Adipocyte (in vitro differentiated cells): ENCODE data around the gene TMEM132D.
A peak's percentile ranks its signal among the peaks of the same experiment; 100 is the strongest.
"Not testable (repeated sequence)": the region's sequence is repeated elsewhere in the genome, so short reads cannot be mapped to it uniquely, and the experiment has no call there.

Source experiments
- DNase-seq: peaks from one replicate; pipeline ENCODE4 v3.0.0-alpha.2; 2015; ENCODE audit warnings: low read depth
- H3K27me3 ChIP-seq: replicated peaks from 2 replicates; pipeline ENCODE4 v1.7.0; 2013; ENCODE audit warnings: mild to moderate bottlenecking, low read length, moderate library complexity; ENCODE audit not compliant: control insufficient read depth, insufficient read depth
- H3K36me3 ChIP-seq: 2 replicates; pipeline ENCODE4 v1.7.0; 2013; ENCODE audit warnings: low read length, mild to moderate bottlenecking, moderate library complexity; ENCODE audit not compliant: control insufficient read depth, insufficient read depth, severe bottlenecking
- H3K4me1 ChIP-seq: 2 replicates; pipeline ENCODE4 v1.7.0; 2013; ENCODE audit warnings: mild to moderate bottlenecking, low read length, moderate library complexity; ENCODE audit not compliant: control insufficient read depth, insufficient read depth
- H3K4me3 ChIP-seq: 2 replicates; pipeline ENCODE4 v1.7.0; 2013; ENCODE audit warnings: mild to moderate bottlenecking, low read length, moderate library complexity
- H3K9ac ChIP-seq: 2 replicates; pipeline ENCODE4 v1.7.0; 2013; ENCODE audit warnings: mild to moderate bottlenecking, low read length, moderate library complexity
- H3K9me3 ChIP-seq: 2 replicates; pipeline ENCODE4 v1.7.0; 2013; ENCODE audit warnings: mild to moderate bottlenecking, low read length, moderate library complexity; ENCODE audit not compliant: control insufficient read depth

Gene TMEM132D

DNA sequence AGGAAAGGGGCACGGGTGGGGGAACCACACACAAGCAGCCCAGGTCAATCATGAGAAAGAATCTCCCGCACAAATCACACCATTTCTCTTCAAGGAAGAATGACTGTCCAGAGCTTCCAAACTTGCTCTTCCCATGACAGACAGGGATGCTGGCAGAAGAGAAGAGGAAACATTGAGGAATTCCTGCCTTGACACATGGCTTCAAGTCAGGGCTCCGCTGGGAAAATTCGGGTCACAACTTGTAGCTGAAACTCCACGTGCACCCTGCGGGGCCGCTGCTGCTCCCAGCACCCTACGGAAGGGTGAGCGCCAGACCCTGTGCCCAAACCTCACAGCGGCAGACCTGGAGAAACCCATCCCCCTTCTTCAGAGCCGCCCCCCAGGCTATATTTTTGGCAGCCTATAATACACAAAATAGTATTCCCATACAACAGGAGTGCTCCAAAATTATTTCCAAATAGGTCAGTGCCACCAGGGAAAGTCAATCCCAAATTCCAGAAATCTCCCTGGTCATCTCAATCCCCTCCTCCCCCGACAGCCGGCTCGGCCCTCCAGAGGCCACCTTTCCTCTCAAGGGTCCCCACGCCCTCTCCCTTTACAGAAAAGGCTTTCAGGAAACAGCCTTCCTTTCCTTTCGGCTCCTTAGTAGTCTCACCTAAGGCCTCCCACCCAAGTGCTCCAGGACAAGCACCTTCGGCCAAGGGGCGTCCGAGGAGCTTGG is 1.3 kb downstream of the TMEM132D start:
- H3K36me3 ChIP-seq: no peaks in the 10 kb centered on the region
- H3K4me1 ChIP-seq: no peaks in the 10 kb centered on the region
- H3K9ac ChIP-seq: no peak overlapping the region
- peak; percentile 30 for DNase-seq
- H3K27me3 ChIP-seq: peaks cover 38% of the 10 kb centered on the region
- H3K9me3 ChIP-seq: peaks cover 2% of the 10 kb centered on the region
- no peak overlapping the region for H3K4me3 ChIP-seq

DNA sequence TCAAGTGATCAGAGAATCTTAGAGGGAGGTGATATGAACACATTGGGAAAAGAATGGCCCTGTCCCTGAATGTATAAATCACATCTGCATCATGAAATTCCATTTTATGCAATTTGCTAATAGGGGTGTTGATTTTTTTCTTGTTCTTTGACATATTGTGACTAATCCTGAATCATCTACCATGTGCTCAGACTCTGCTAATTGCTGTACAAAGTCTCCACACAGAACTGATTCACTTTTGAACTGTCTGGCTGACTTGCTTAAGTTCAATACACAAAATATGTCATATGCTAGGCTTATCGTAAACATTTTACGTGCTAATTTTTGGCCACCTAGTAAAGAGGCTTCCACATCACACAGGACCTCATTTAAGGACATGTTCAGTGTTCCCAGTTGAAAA is 2.6 kb downstream of the TMEM132D start:
- peaks cover 2% of the 10 kb centered on the region for H3K9me3 ChIP-seq
- no peaks in the 10 kb centered on the region for H3K36me3 ChIP-seq
- no peak overlapping the region for H3K9ac ChIP-seq
- H3K4me3 ChIP-seq: no peak overlapping the region
- H3K4me1 ChIP-seq: no peaks in the 10 kb centered on the region
- peaks cover 25% of the 10 kb centered on the region for H3K27me3 ChIP-seq
- DNase-seq: peak; percentile 58

DNA sequence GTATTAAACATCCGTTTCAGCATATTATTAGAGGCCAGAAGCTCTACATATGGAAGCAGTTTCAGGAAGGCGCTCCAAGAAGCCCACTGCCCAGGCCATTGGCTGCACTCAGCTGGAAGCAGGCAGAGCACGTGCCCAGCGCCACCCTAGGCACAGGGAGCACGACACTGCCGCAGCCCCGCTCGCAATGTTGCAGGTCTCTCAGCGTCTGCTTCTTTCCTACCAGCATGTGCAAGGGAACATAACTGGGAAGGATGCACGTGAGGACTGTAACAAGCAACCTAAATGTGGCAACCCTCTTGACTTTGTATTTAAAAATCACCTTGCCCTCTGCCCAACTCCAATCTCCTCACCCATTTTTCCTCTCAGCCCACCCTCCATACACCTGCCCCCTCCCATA is 3.5 kb downstream of the TMEM132D start:
- DNase-seq: no peak
- H3K9me3 ChIP-seq: peaks cover 2% of the 10 kb centered on the region
- H3K9ac ChIP-seq: no peak overlapping the region
- H3K4me3 ChIP-seq: no peak overlapping the region
- H3K36me3 ChIP-seq: no peaks in the 10 kb centered on the region
- no peaks in the 10 kb centered on the region for H3K4me1 ChIP-seq
- peaks cover 16% of the 10 kb centered on the region for H3K27me3 ChIP-seq

DNA sequence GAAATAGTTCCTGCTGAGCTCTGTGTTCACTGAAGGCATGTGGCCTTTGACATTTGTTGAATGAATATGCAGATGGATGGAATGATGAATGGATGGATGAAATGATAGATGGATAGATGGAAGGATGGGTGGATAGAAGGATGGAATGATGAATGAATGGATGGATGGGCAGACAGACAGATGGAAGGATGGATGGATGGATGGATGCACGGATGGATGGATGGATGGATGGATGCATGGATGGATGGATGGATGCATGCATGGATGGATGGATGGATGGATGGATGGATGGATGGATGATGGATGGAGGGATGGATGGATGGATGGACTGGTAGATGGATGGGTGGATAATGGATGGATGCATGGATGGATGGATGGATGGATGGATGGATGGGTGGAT is 4.8 kb downstream of the TMEM132D start:
- not testable (repeated sequence) for H3K4me3 ChIP-seq, H3K9ac ChIP-seq, H3K4me1 ChIP-seq, H3K36me3 ChIP-seq, H3K27me3 ChIP-seq, DNase-seq, H3K9me3 ChIP-seq

- Histone ChIP-seq H3K27me3 (no peaks in the 10 kb centered on the region), H3K4me3 (no peak overlapping the region), H3K36me3 (no peaks in the 10 kb centered on the region), H3K9ac (no peak overlapping the region), H3K4me1 (no peaks in the 10 kb centered on the region), H3K9me3 (peaks cover 4% of the 10 kb centered on the region)
- no peak for DNase-seq
Measured at GRCh38 chr12:129893691-129894090, 10.1 kb downstream of the TMEM132D start.

- no peak overlapping the region for H3K4me3 ChIP-seq
- H3K36me3 ChIP-seq: no peaks in the 10 kb centered on the region
- peaks cover 4% of the 10 kb centered on the region for H3K9me3 ChIP-seq
- H3K4me1 ChIP-seq: no peaks in the 10 kb centered on the region
- no peaks in the 10 kb centered on the region for H3K27me3 ChIP-seq
- DNase-seq: peak; percentile 56
- no peak overlapping the region for H3K9ac ChIP-seq
Measured at GRCh38 chr12:129887101-129887500, 16.7 kb downstream of the TMEM132D start.

DNA sequence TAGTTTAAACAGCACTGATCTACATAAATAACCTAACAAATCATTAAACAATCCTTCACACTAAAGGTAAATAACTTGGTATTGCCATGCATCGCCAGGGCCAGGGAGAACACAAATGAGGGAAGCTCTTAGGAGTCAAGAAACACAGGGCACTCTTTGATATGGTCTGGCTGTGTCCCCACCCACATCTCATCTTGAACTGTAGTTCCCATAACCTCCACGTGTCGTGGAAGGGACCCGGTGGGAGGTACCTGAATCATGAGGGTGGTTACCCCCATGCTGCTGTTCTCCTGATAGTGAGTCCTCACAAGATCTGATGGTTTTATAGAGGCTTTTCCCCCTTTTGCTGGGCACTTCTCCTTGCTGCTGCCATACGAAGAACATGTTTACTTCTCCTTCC is 17.3 kb downstream of the TMEM132D start:
- Histone ChIP-seq H3K27me3 (no peaks in the 10 kb centered on the region), H3K4me3 (no peak overlapping the region), H3K4me1 (no peaks in the 10 kb centered on the region), H3K9ac (no peak overlapping the region), H3K36me3 (no peaks in the 10 kb centered on the region), H3K9me3 (peaks cover 4% of the 10 kb centered on the region)
- DNase-seq: no peak

DNA sequence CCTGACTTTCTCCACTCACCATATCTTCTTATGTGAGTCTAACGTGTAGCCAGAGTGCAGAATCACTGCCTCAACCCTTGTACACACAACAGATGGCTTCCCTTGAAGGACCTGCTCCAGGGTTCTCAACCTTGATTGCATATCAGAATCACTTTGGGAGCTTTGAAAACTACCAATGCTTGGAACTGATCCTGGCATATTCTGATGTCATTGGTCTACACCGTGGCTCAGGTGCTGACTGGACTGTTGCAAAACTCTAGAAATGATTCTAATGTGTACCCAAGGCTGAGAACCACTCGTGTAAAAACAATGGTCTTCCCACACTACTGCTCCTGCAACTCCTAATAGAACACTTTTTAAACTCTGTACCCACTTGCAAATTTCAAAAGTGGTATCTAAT is 18.5 kb downstream of the TMEM132D start:
- no peak overlapping the region for H3K4me3 ChIP-seq
- no peaks in the 10 kb centered on the region for H3K36me3 ChIP-seq
- H3K27me3 ChIP-seq: no peaks in the 10 kb centered on the region
- no peaks in the 10 kb centered on the region for H3K4me1 ChIP-seq
- no peak for DNase-seq
- no peak overlapping the region for H3K9ac ChIP-seq
- peaks cover 4% of the 10 kb centered on the region for H3K9me3 ChIP-seq

DNA sequence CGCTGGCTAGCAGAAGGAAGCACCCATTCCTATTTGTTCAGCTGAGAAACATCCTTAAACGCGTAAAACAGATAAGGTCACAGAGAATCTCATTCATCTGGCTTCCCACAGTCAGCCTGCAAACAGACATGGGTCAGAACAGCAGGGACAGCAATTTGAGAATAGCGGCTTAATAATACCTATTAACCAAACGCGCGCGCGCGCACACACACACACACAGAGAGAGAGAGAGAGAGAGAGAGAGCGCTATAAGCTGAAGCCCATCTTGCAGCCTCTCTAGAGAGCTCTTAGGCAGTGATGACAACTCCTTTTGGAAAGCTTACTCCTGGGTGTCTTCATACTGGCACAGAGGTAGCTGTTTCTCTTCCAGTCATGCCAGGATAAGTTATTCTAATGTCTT is 26.4 kb downstream of the TMEM132D start:
- H3K4me1 ChIP-seq: no peaks in the 10 kb centered on the region
- DNase-seq: no peak
- peaks cover 6% of the 10 kb centered on the region for H3K9me3 ChIP-seq
- no peaks in the 10 kb centered on the region for H3K27me3 ChIP-seq
- H3K4me3 ChIP-seq: no peak overlapping the region
- H3K36me3 ChIP-seq: no peaks in the 10 kb centered on the region
- no peak overlapping the region for H3K9ac ChIP-seq

DNA sequence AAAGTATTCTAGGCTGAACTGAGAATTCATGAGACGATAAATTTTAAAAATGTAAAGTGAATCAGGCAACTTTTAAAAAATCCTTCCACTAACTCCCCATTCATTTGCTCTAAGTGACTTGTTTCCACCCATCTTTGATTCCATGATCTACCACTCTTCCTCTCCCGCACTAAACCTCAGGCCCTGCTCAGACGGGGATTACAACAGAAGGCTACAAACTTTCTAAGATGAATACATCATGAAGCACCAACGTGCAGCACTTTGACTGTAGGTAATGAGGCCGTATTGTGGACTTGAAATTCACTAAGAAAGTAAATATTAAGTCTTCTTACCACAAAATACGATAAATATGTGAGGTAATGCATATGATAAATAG is 30.0 kb downstream of the TMEM132D start:
- Histone ChIP-seq H3K9me3 (peaks cover 3% of the 10 kb centered on the region), H3K9ac (no peak overlapping the region), H3K4me3 (no peak overlapping the region), H3K36me3 (no peaks in the 10 kb centered on the region), H3K4me1 (no peaks in the 10 kb centered on the region), H3K27me3 (no peaks in the 10 kb centered on the region)
- no peak for DNase-seq

DNA sequence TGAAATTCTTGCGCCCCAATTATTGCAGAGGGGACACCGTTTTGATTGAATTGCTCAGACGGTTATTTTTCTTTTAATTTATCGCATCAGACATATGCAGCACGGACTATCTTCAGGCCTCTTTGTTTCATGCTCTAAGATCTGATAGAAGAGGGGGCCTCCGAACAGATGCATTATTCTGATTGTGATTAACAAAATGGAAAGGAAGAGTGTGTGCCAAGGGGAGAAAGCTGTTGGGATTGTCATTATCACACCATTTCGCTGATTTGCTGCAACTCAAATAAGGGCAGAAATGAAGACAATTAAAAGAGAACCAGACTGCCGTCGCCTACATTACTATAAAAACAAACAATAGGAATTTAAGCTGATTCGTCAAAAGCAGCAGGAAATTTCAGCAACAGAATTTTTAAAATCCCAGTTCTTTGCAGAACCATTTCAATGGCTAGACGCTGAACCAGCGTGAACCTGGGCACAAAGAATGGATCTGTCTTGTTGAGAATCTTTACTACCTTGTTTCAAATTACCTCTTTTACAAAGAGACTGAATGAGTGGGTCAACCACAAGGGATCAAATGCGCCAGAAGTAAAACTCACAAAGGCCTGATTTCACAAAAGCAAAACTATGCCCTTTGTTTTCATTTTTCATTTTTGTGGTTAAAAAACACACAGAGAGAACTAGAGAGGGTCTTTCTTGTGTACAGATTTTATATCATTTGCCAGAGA is 30.6 kb downstream of the TMEM132D start:
- H3K4me1 ChIP-seq: no peaks in the 10 kb centered on the region
- H3K9ac ChIP-seq: no peak overlapping the region
- H3K9me3 ChIP-seq: peaks cover 3% of the 10 kb centered on the region
- no peaks in the 10 kb centered on the region for H3K36me3 ChIP-seq
- no peak overlapping the region for H3K4me3 ChIP-seq
- DNase-seq: no peak
- no peaks in the 10 kb centered on the region for H3K27me3 ChIP-seq
